SK-N-SH treated with all-trans-retinoic acid at 6 μM for 48 hours (cell line): ENCODE results near the gene AIMP1.

Experiments
- ATAC-seq: fragments of 200-7000 bp; cut with Tn5 transposase; 3 replicates; pipeline ENCODE4 v1.9.1; 2020; ENCODE audit warnings: mild to moderate bottlenecking, moderate library complexity
- ARNTL ChIP-seq: fragments of 450-650 bp; formaldehyde crosslinking; IDR thresholded peaks from 2 replicates; pipeline ENCODE4 v1.5.0; 2020; ENCODE audit warnings: low read depth, mild to moderate bottlenecking, moderate library complexity, borderline replicate concordance
- BACH2 ChIP-seq: fragments of 250-450 bp; sonication (Bioruptor Pico); IDR thresholded peaks from 2 replicates; pipeline ENCODE4 v1.9.0; 2021; ENCODE audit warnings: mild to moderate bottlenecking, borderline replicate concordance
- ESRRG ChIP-seq: fragments of 250-450 bp; sonication (Bioruptor Pico); IDR thresholded peaks from 2 replicates; pipeline ENCODE4 v1.6.1; 2021; ENCODE audit warnings: mild to moderate bottlenecking
- GLIS3 ChIP-seq: fragments of 250-450 bp; sonication (Bioruptor Pico); IDR thresholded peaks from 2 replicates; pipeline ENCODE4 v1.5.0; 2020; ENCODE audit warnings: mild to moderate bottlenecking, moderate library complexity
- ISL1 ChIP-seq: fragments of 250-450 bp; sonication (Bioruptor Pico); IDR thresholded peaks from 2 replicates; pipeline ENCODE4 v2.1.2; 2022; ENCODE audit warnings: mild to moderate bottlenecking, moderate library complexity
- PPARA ChIP-seq: fragments of 250-450 bp; sonication (Bioruptor Pico); IDR thresholded peaks from 2 replicates; pipeline ENCODE4 v1.5.0; 2020; ENCODE audit warnings: mild to moderate bottlenecking, borderline replicate concordance
- RARB ChIP-seq: fragments of 250-450 bp; sonication (Bioruptor Pico); IDR thresholded peaks from 2 replicates; pipeline ENCODE4 v1.8.0; 2021; ENCODE audit warnings: mild to moderate bottlenecking, moderate library complexity
- SNAI2 ChIP-seq: fragments of 250-450 bp; sonication (Bioruptor Pico); IDR thresholded peaks from 2 replicates; pipeline ENCODE4 v1.5.0; 2020; ENCODE audit warnings: mild to moderate bottlenecking, moderate library complexity
- TCF4 ChIP-seq: fragments of 250-450 bp; sonication (Bioruptor Pico); IDR thresholded peaks from 2 replicates; pipeline ENCODE4 v1.8.0; 2021; ENCODE audit warnings: mild to moderate bottlenecking, moderate library complexity, borderline replicate concordance
- TOX ChIP-seq: fragments of 250-450 bp; sonication (Bioruptor Pico); IDR thresholded peaks from 2 replicates; pipeline ENCODE4 v1.8.0; 2021; ENCODE audit warnings: mild to moderate bottlenecking, moderate library complexity, borderline replicate concordance
- ZC3H10 ChIP-seq: fragments of 250-450 bp; sonication (Bioruptor Pico); IDR thresholded peaks from 2 replicates; pipeline ENCODE4 v1.5.1; 2021; ENCODE audit warnings: mild to moderate bottlenecking, moderate library complexity
- ZFP30 ChIP-seq: fragments of 450-650 bp; formaldehyde crosslinking; IDR thresholded peaks from 2 replicates; pipeline ENCODE4 v1.5.0; 2022; ENCODE audit warnings: mild to moderate bottlenecking, moderate library complexity
- ZNF565 ChIP-seq: fragments of 450-650 bp; formaldehyde crosslinking; conservative IDR thresholded peaks from 2 replicates; pipeline ENCODE4 v1.5.0; 2020; ENCODE audit warnings: low read depth, mild to moderate bottlenecking, moderate library complexity
- ZNF70 ChIP-seq: fragments of 450-650 bp; formaldehyde crosslinking; IDR thresholded peaks from 2 replicates; pipeline ENCODE4 v1.5.0; 2020; ENCODE audit warnings: mild to moderate bottlenecking, moderate library complexity
- ZNF8 ChIP-seq: fragments of 450-650 bp; formaldehyde crosslinking; IDR thresholded peaks from 2 replicates; pipeline ENCODE4 v1.5.0; 2020; ENCODE audit warnings: mild to moderate bottlenecking, moderate library complexity
- TF ChIP-seq, protein P1 (sequence below): fragments of 250-450 bp; sonication (Bioruptor Pico); IDR thresholded peaks from 2 replicates; pipeline ENCODE4 v1.5.0; 2020; ENCODE audit warnings: mild to moderate bottlenecking, moderate library complexity
- TF ChIP-seq, protein P2 (sequence below): fragments of 250-450 bp; sonication (Bioruptor Pico); IDR thresholded peaks from 2 replicates; pipeline ENCODE4 v1.5.1; 2020; ENCODE audit warnings: low read depth, mild to moderate bottlenecking, moderate library complexity
- TF ChIP-seq, protein P3 (sequence below): fragments of 250-450 bp; sonication (Bioruptor Pico); IDR thresholded peaks from 2 replicates; pipeline ENCODE4 v1.8.0; 2021; ENCODE audit warnings: low read depth, mild to moderate bottlenecking, moderate library complexity, borderline replicate concordance

The AIMP1 gene

DNA sequence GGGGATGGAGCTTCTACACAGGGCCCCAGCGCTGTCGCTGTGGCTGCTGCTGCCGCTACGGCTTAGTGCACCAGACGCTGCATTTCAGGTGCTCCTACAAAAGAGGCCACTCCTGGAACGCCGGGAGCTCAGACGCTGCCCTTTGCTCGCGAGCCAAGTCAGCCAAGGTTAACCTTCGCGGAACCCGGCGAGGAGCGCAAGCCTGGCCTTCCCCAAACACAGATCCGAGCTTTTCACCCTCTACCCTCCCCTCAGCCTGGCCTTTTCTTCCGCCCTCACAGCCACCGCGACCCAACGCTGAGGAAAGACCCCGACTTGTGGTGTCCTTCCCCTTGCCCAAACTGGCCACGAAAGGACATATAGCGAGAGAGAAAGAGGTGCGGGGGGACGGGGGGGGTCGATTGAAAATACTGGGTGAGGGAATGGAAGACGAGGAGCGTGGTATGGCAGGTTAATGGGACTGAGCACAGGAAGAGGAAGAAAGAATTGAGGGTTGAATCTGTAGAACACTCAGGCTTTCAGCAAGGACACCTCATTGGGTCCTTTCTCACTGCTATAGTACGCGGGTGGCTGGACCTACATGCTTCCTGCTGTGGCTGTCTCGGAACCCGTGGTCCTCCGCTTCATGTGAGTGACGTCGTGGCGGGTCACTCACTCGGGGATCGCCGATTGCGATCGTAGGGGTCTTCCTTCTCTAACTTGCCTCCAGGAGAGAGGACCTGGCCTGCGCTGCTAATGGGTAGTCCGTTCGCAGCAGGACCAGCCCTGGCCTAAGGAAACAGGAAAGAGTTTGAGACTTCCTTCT is at the start of gene AIMP1, which contains the start of gene TBCK:
Gene AIMP1 (plus strand): TSS at position 583 of the 805 bp plus-strand sequence. CDS start 8,460 bp downstream, outside the sequence.
Gene TBCK (minus strand): TSS at position 242 of the 805 bp plus-strand sequence. CDS start 7,249 bp downstream, outside the sequence.
- ATAC-seq, result peak; percentile 91
- TF ChIP-seq, protein P1, sequence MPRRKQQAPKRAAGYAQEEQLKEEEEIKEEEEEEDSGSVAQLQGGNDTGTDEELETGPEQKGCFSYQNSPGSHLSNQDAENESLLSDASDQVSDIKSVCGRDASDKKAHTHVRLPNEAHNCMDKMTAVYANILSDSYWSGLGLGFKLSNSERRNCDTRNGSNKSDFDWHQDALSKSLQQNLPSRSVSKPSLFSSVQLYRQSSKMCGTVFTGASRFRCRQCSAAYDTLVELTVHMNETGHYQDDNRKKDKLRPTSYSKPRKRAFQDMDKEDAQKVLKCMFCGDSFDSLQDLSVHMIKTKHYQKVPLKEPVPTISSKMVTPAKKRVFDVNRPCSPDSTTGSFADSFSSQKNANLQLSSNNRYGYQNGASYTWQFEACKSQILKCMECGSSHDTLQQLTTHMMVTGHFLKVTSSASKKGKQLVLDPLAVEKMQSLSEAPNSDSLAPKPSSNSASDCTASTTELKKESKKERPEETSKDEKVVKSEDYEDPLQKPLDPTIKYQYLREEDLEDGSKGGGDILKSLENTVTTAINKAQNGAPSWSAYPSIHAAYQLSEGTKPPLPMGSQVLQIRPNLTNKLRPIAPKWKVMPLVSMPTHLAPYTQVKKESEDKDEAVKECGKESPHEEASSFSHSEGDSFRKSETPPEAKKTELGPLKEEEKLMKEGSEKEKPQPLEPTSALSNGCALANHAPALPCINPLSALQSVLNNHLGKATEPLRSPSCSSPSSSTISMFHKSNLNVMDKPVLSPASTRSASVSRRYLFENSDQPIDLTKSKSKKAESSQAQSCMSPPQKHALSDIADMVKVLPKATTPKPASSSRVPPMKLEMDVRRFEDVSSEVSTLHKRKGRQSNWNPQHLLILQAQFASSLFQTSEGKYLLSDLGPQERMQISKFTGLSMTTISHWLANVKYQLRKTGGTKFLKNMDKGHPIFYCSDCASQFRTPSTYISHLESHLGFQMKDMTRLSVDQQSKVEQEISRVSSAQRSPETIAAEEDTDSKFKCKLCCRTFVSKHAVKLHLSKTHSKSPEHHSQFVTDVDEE (CRISPR knock-in tag), result no peak
- TF ChIP-seq GLIS3 (CRISPR knock-in tag), result 0 out of 2 replicates have a peak, but pooled peaks have one; percentile 50
- 0 out of 2 replicates have a peak, but pooled peaks have one; percentile 8 for TF ChIP-seq RARB
- TF ChIP-seq SNAI2 (CRISPR knock-in tag), result 0 out of 2 replicates have a peak, but pooled peaks have one; percentile 16
- no peak for TF ChIP-seq ESRRG (CRISPR knock-in tag)
- TF ChIP-seq, protein P2, sequence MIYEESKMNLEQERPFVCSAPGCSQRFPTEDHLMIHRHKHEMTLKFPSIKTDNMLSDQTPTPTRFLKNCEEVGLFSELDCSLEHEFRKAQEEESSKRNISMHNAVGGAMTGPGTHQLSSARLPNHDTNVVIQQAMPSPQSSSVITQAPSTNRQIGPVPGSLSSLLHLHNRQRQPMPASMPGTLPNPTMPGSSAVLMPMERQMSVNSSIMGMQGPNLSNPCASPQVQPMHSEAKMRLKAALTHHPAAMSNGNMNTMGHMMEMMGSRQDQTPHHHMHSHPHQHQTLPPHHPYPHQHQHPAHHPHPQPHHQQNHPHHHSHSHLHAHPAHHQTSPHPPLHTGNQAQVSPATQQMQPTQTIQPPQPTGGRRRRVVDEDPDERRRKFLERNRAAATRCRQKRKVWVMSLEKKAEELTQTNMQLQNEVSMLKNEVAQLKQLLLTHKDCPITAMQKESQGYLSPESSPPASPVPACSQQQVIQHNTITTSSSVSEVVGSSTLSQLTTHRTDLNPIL (CRISPR knock-in tag), result no peak

DNA sequence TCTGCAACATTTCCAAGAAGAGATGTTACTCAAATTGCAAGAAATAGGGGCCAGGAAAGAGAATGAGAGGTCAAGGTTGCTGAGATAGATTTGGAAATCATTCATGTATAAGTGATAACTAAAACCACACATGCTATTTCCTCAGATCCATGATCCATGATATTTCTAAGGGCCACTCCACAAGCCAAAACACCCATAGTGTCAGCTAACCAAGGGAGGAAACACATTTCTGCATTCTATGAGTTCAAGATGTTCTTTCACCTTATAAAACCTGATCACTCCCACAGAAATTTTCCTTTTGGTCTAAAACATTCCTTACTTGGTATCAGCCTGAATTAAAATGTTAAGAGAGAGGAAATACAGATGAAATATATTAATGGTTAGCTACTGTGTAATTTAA is 47.6 kb upstream of the AIMP1 start:
- TF ChIP-seq ZFP30 (CRISPR knock-in tag) (no peak), TOX (CRISPR knock-in tag) (no peak), GLIS3 (CRISPR knock-in tag) (no peak), TCF4 (CRISPR knock-in tag) (no peak), RARB (no peak), SNAI2 (CRISPR knock-in tag) (no peak), ARNTL (no peak), ZNF565 (CRISPR knock-in tag) (no peak), ESRRG (CRISPR knock-in tag) (no peak), ZC3H10 (CRISPR knock-in tag) (no peak), ZNF8 (no peak), BACH2 (CRISPR knock-in tag) (no peak)
- TF ChIP-seq, protein P1 (CRISPR knock-in tag), result no peak
- TF ChIP-seq, protein P2 (CRISPR knock-in tag), result no peak
- TF ChIP-seq, protein P3, sequence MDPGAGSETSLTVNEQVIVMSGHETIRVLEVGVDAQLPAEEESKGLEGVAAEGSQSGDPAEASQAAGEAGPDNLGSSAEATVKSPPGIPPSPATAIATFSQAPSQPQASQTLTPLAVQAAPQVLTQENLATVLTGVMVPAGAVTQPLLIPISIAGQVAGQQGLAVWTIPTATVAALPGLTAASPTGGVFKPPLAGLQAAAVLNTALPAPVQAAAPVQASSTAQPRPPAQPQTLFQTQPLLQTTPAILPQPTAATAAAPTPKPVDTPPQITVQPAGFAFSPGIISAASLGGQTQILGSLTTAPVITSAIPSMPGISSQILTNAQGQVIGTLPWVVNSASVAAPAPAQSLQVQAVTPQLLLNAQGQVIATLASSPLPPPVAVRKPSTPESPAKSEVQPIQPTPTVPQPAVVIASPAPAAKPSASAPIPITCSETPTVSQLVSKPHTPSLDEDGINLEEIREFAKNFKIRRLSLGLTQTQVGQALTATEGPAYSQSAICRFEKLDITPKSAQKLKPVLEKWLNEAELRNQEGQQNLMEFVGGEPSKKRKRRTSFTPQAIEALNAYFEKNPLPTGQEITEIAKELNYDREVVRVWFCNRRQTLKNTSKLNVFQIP, result no peak
- peak; percentile 74 for ATAC-seq

DNA sequence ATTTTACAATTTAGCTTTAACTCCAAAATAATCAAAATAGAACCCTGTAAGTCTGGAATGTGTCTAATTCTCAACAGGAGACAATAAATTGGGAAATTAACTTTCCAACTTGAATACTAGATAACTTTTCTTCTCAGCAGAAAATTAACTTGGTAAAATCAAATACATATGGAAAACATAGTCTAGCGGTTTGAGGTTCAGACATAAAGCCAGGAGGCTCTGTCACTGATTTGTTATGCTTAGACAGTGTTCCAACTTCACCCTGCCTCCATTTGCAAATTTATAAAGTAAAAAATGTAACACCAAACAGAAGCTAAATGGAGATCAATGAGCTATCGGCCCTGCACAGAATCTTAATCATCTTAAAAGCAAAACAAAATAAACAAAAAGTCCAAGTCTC is 46.6 kb upstream of the AIMP1 start:
- no peak for TF ChIP-seq ZC3H10 (CRISPR knock-in tag)
- no peak for ATAC-seq

DNA sequence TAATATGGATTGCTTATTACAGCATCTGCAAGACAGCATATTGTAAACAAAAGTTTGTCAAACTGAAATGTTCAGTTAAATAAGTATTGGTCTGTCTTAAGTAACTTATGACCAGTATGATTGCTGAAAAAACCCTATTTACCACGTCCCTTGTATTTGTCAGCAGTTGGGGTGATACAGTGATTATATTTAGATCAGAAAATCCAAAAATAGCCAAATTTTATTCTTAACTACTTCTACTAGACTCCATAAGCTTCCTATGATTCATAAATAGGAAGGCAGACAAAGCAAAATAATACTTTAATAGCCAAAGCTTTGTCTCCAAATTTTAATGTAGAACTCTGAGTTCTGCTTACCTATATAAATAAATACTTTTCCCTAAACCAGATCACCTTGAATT is 45.6 kb upstream of the AIMP1 start:
- no peak for ATAC-seq
- TF ChIP-seq ZNF565 (CRISPR knock-in tag) (no peak), PPARA (CRISPR knock-in tag) (no peak), ZNF70 (CRISPR knock-in tag) (no peak), RARB (no peak), BACH2 (CRISPR knock-in tag) (no peak), ZFP30 (CRISPR knock-in tag) (no peak), ISL1 (CRISPR knock-in tag) (no peak), ESRRG (CRISPR knock-in tag) (no peak)
- TF ChIP-seq, protein P2 (CRISPR knock-in tag), result no peak
